ENCODE measurements around the gene STOM.

Gene STOM

DNA sequence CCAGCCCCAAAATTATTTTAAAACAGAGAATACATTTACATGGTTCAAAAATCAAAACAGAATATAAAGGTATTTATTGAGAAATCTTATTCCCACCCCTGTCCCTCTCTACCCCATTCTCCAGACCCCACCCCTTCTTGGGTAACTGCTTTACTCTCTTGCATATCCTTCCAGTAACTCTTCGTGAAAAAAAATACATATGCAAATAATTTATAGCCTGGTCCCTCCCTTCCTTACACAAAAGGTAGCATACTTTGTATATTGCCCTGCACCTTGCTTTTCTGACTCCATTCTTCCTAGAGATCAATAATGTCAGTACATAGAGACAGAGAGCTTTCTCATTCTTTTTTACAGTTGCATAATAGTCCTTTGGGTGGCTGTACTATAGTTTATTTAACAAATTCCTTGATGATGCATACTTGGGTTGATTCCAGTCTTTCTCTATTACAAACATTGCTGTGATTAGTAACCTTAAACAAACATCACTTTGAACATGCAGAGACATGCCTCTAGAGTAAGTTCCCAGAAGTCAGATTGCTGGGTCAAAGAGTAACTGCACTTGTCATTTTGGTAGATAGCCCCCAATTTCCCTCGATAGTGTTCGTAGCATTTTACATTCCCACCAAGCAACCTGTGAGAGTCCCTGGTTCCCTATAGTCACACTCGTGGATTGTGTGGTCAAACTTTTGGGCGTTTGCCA is 47.9 kb downstream of the STOM start:
- H3K4me3 ChIP-seq (ENCODE audit: low read depth, low read length) = no peak overlapping the region

DNA sequence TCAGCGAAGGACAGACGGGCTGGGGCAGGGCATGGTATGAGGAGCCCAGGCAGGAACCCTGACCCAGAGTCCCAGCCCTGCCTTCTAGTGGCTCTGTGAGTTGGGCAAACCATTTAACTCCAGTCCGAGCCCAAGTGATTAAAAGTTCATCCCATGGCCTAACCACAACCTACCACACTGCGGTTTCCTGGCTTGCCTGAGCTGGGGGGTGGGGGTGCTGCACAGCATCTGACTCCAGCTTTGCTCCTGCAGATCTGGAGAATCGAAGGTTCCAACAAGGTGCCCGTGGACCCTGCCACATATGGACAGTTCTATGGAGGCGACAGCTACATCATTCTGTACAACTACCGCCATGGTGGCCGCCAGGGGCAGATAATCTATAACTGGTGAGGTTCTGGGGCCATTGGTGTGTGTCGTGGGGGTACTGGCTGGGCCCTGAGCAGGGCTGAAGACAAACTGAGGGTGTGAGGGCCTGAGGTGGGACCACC is 49.0 kb downstream of the STOM start:
- H3K4me3 ChIP-seq (ENCODE audit: low read depth, low read length) = no peak overlapping the region

DNA sequence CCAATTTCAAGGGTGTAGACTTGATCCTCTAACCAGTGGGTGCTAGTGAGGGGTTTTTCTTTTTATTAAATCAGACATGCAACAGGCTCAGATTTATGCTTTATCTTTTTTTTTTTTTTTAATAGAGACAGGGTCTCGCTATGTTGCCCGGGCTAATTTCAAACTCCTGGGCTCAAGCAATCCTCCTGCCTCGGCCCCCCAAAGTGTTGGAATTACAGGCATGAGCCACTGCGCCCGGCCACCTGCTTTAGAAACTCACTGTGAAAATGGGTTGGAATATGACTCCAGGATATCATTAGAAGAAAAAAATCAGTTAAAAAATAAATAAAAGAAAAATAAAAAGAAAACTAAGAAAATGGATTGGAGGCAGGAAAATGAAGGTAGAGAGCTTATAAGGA is 50.7 kb downstream of the STOM start:
- no peak overlapping the region for H3K4me3 ChIP-seq (ENCODE audit: low read depth, low read length)

DNA sequence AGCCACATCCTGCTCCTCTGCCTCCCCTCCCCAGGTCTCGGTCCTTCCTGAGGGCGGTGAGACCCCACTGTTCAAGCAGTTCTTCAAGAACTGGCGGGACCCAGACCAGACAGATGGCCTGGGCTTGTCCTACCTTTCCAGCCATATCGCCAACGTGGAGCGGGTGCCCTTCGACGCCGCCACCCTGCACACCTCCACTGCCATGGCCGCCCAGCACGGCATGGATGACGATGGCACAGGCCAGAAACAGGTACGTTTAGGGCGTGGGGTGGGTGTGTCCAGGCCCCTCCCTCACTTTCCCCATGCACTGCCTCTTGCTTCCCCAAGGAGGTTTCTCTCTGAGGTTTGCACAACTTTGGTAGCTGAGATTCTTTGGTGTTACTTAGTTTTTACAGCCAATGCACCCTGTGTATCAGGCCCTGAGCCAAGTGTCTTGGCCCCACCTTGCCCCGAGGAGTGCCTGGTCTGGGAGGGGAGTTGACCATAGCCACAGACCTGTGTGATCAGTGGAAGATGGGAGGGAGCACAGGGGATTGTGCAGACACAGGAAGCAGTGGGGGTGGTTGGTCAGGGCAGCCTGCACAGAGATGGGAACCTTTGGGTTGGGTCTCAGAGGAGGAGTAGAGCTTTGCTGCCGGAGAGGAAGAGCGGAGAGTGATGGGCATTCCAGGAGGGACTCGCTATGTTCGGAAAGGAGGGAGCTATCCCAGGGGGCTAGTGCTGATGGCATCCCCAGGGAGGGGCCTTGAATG is 51.2 kb downstream of the STOM start:
- H3K4me3 ChIP-seq (ENCODE audit: low read depth, low read length) = no peak overlapping the region

DNA sequence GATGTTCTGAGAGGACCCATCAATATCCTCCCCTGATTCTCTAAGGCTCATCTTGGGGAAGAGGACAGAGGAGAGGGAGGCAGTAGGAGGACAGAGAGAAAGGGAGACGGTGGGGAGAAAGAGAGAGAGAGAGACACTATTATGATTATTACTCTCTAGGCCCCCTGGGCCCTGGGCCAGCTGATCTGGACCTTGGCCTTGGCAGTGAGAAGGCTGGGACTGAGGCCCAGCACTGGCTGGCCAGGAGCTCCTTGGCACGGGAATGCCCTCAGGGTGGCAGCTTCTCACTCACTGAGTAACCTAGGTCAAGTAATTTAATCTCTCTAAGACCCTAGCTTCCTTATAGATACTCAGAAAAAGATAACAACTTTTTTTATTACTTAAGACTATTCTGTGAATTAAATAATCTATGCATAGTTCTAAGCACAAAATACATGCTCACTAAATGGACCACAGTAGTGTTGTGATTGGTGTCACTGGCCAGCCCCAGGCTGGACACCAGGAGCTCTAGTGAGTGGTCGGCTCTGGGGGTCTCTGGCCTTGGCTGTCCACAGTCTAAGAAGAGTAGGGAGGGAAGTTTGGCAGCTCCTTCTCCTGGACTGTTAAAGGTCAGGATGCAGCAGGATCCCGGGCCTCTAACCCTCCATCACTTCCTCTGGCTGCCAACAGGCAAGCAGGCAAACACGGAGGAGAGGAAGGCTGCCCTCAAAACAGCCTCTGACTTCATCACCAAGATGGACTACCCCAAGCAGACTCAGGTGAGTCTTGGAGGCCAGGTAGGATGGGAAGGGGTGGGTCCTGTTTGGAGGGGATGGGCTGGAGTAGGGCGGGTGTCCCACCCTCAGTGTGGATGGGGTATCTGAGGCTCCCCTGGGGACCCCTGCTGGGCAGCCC is 52.1 kb downstream of the STOM start:
- H3K4me3 ChIP-seq (ENCODE audit: low read depth, low read length) = no peak overlapping the region

DNA sequence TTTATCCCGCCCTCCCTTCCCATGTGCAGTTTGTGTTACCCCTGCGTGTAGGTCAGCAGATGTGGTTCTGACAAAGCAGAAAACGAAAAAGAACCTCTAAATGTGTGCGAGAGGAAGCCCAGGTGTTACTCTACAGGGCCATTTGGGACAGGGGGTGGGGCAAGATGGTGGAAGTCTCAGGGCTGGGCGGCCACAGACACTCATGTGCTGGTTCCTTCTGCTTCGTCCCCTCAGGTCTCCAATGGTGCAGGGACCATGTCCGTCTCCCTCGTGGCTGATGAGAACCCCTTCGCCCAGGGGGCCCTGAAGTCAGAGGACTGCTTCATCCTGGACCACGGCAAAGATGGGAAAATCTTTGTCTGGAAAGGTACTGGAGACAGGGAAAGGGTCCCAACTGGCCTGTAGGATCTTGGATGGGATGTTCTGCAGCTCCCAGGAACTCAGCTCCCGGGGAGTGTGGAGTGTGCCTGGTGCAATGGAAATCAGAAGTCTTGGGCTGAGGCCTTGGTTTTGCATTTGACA is 53.1 kb downstream of the STOM start:
- H3K4me3 ChIP-seq (ENCODE audit: low read depth, low read length) = no peak overlapping the region

DNA sequence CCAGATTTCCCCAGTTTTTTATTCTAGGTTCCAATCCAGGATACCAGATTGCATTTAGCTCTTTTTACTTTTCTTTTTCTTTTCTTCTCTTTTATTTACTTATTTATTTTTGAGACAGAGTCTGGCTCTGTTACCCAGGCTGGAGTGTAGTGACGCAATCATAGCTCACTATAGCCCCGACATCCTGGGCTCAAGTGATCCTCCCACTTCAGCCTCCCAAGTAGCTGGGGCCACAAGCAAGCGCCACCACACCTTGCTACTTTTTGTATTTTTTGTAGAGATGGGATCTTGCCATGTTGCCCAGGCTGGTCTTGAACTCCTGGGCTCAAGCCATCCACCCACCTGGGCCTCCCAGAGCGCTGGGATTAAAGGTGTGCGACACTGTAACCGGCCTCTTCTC is 53.7 kb downstream of the STOM start:
- H3K4me3 ChIP-seq (ENCODE audit: low read depth, low read length) = no peak overlapping the region

DNA sequence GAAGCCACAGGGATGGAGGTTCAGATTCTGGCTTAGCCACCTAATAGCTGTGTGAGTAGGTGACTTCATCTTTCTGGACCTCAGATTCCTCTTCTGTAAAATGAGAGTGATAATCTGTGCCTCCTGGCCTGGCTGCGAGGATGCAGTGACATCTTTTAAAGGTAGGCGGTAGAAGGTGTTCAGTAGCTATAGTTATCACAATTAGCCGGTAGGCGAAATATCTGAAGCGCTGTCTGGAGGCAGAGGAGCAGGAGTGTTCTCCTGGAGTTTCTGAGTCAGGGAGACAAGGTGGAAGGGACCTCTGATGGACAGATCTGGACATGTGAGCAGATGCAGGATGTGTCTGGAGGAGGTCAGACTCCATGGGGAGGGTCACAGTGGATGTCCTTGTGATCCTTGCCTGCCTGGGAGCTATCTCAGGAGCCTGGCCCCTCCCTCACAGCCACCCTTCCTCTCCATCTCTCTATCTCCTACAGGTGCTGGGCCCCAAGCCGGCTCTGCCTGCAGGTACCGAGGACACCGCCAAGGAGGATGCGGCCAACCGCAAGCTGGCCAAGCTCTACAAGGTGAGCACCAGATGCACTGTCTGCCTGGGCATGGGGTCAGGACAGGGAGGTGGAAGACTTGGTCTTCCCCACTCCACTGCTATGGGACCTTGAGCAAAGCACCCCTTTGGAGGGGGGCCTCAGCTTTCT is 56.4 kb downstream of the STOM start:
- H3K4me3 ChIP-seq (ENCODE audit: low read depth, low read length) = no peak overlapping the region

DNA sequence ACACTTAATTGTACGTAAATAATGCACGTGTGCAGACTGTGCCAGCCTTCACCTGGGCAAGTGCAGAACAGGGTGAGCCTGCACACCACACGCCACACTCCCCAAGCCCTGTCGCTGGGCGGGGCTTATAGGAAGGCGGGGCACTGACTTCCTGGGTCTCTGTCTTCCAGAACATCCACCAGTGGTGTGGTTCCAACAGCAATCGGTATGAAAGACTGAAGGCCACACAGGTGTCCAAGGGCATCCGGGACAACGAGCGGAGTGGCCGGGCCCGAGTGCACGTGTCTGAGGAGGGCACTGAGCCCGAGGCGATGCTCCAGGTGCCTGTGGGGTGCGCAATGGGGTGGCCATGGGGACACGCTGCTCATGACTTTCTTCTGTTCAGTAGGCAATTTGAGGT is 57.9 kb downstream of the STOM start:
- H3K4me3 ChIP-seq (ENCODE audit: low read depth, low read length) = no peak overlapping the region

DNA sequence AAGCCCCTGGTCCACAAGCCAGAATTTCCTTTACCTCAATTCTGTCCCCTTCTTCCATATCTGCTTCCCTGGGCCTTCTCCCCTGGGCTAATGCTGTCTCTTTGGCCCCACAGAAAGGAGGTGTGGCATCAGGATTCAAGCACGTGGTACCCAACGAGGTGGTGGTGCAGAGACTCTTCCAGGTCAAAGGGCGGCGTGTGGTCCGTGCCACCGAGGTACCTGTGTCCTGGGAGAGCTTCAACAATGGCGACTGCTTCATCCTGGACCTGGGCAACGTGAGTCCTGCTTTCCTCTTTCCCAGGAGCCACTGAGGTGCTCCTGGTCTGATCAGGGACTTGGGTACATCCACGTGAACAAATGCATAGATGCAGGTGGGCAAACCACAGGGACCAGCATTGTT is 59.5 kb downstream of the STOM start:
- H3K4me3 ChIP-seq (ENCODE audit: low read depth, low read length) = no peak overlapping the region

DNA sequence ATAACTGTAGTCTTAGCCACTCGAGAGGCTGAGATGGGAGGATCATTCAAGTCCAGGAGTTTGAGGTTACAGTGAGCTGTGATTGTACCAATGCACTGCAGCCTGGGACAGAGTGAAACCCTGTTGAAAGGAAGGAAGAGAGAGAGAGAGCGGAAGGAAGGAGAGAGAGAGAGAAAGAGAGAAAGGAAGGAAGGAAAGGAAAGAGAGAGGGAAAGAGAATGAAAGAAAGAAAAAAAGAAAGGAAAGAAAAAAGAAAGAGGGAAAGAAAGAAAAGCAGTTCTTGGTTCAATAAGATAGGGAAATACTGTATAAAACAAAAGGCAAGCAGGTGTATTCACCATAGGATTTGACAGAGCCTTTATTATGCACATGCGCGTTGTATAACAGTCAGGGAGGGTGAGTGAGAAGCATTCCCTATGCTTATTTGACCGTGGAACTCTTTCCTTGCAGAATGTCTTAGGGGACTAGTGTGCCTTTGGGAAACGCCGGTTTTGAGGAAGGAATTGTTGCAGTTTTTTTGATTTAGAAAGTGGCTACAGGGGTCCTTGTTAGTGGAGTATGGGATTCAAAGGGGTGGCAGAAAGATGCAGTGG is 60.1 kb downstream of the STOM start:
- H3K4me3 ChIP-seq (ENCODE audit: low read depth, low read length) = no peak overlapping the region

DNA sequence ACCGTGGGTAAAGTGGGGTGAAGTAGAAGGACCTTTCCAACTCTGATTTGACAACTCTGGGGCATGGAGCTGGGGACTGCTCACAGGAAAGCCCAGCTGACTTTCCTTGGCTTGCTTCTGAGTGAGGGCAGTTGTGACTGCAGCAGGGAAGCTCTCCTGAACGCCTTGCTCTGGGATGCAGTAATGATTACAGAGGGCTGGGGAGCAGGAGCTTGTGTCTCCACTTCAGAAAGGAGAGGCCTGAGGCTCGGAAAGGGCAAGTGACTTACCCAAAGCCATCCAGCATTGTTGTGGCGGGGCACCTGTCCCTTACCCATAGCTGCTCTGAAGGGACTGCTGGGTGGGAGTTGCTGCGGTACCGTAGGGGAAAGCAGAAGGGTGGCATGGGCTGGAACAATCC is 60.9 kb downstream of the STOM start:
- H3K4me3 ChIP-seq (ENCODE audit: low read depth, low read length) = no peak overlapping the region

DNA sequence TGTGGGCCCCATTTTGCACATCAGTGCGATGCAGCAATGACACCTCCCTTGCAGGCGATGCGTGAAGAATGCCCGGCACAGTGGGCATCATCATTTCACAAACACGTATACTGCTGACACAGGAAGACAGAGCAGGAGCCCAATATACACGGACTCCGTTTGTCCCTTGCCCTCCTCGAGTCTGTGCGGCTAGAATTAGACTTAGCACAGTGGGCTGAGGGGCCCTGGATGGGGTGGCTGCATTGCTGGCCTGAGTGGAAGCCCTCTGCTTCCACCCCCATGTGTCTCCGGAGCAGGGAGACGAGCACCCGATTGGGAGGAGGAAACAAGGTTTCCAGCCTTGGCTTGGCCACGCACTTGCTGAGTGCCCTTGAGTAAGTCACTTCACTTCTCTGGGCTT is 61.3 kb downstream of the STOM start:
- no peak overlapping the region for H3K4me3 ChIP-seq (ENCODE audit: low read depth, low read length)

DNA sequence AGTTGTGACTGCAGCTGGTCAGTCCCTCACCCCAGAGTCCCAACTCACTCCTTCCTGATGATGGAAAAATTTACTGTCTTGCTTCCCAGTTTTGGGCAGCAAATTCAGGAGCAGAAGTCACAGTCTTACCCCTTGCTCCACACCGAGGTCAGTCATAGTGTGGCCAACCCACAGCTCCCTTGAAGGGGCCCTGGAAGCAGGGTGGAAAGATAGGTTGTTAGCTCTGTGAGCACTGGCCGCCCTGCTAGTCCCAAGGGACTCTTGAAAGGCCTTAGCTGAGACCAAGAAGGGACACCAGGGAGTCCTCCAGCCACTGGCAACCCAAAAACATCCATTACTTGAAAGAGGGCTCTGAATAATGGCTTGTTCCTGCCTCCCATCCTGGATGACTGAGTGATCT is 62.1 kb downstream of the STOM start:
- no peak overlapping the region for H3K4me3 ChIP-seq (ENCODE audit: low read depth, low read length)

DNA sequence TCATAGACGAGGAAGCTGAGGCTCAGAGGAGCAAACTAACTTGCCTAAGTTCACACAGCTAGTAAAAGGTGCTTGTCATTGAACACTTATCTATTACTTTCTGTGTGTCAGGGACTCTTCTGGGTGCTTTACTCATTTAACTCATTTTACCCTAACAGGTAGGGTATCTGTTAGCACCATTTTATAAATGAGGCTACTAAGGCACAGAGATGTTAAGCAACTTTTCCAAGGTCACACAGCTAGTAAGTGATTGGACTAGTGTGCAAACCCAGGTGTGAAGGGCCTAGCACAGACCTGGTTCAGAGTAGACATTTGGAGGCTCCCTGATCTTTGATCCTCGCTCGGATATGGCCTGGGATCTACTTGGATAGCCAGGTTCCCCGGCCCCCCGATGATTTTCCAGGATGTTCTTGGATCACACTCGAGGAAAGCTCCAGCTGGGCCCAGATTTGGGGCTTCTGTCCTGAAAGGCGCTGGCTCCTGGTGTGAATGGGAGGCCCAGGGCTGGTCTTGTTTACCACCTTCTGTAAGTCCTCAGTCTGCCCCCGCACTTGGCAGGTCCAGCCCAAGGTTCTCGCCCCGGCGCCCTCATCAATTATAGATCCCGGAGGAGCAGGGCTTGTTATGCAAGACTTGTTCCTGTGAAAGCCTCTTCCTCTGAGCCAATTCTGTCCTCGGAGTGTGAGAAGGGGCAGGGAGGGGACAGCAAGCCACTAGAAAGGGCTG is 64.6 kb downstream of the STOM start:
- H3K4me3 ChIP-seq (ENCODE audit: low read depth, low read length) = no peak overlapping the region

DNA sequence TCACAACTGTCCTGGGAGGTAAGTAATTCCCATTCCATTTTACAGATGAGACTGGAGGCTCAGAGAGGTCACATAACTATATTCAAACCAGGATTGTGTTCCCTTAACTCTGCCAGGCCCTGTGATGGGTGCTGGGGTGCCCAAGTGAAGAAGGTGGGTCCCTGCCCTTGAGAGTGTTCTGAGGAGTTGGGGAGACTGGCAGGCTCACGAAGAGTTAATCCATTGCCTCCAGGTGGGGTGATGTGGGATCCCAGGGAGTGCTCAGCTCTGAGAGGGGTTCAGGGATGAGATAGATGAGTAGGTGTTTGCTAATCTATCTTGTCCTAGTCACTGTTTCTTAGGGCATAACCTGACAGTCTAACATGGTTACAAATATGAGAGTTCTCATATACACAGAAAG is 65.3 kb downstream of the STOM start:
- no peak overlapping the region for H3K4me3 ChIP-seq (ENCODE audit: low read depth, low read length)

DNA sequence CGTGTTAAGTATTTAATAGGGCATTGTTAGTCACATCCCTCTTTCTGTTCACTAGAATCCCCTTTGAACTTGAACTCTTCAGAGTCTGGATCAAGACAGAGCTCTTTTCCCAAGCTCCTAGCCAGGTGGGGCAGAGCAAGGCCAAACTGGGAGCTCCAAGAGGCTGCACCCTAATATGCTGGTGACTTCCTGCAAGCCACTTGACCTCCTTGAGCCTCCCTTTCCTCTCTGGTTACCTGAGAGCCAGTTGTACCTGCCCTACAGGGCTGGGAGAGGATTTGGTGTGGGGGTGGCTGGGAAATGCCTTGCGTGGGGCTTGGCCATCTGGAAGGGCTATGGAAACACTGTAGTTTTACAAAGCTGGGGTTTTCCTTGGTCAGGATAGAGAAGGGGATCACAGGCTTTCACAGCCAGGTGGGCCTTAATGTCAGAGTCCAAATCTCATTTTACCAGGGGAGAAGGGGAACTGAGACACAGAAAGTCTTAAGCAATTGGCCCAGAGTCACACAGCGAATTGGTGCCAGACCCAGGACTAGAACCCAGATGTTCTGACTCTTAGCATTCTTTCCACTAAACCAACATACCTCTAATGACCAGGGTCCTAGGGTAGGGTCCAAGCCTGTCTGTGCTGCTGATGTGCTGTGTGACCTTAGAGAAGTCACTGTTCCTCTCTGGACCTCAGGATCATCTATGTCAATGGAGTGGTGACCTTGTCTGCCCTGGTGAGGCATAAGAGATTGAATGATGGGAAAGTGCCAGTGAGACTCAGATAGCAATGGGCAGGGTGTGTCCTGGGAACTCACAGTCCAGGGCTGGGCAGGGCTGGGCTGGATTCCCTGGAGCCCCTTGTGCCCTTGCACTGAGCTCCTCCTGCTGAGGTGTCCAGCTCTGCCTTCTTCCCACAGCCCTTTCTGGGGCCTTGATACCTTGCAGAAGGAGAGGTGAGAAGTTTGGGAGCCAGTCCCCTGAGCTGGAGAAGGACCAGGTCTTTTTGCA is 66.3 kb downstream of the STOM start:
- no peak overlapping the region for H3K4me3 ChIP-seq (ENCODE audit: low read depth, low read length)

DNA sequence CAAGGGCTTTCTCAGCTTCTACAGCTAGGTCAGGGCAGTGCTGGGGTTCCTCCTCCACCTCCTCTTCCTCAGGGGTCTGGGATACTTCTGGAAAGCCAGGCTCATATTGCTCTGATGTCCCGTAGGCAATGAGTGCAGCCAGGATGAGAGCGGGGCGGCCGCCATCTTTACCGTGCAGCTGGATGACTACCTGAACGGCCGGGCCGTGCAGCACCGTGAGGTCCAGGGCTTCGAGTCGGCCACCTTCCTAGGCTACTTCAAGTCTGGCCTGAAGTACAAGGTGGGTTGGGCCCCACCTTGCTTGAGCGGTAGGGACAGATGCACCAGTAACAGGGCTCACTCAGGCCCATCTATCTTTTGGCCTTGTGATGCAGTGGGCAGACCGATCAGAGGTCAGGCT is 67.3 kb downstream of the STOM start:
- no peak overlapping the region for H3K4me3 ChIP-seq (ENCODE audit: low read depth, low read length)

DNA sequence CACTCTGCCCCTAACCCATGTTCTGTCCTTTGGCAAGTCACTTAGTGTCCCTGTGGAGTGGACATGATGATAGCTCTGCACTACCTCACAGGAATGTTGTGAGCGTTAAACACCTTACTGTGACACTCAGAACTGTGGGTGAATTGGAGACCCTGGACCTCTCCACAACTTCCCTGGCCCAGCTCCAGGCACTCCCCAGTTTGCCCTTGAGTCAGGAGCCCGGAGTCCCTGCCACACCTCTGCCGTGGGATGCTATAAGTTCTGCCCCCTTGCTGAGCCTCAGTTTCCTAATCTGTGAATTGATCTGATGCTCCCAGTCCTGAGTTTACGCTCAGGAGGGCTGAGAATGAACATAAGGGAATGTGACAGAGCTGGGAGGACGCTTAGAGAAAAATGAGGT is 67.7 kb downstream of the STOM start:
- no peak overlapping the region for H3K4me3 ChIP-seq (ENCODE audit: low read depth, low read length)

All from iPS-11a (cell line).